ENCODE data around the gene OR56A4.
"Not testable (repeated sequence)": the region's sequence is repeated elsewhere in the genome, so short reads cannot be mapped to it uniquely, and the experiment has no call there.

The OR56A4 gene

GRCh38 chr11:6006846-6007245, at the start of gene OR56A4:
TSS of gene OR56A4 (minus strand) at chr11:6006946. CDS start at chr11:6002992, 3,954 bp downstream.
- no peak for DNase-seq

GRCh38 chr11:6055569-6055968, 48.8 kb upstream of the OR56A4 start:
- DNase-seq = no peak

- no peak for DNase-seq
These were observed 45.6 kb upstream of the OR56A4 start for GRCh38 chr11:6052374-6052773.

- DNase-seq = no peak
These were observed 34.1 kb upstream of the OR56A4 start for GRCh38 chr11:6040874-6041273.

- no peak for DNase-seq
These were observed 24.1 kb upstream of the OR56A4 start, which contains the start of gene OR56A1 for GRCh38 chr11:6030708-6031405. TSS of gene OR56A1 (minus strand) at chr11:6030758. CDS start at chr11:6027692, 3,066 bp downstream.

GRCh38 chr11:6027501-6027900, 20.8 kb upstream of the OR56A4 start:
- DNase-seq = no peak

- DNase-seq = no peak
These were observed 18.3 kb upstream of the OR56A4 start for GRCh38 chr11:6025056-6025455.

- no peak for DNase-seq
These were observed 16.2 kb upstream of the OR56A4 start for GRCh38 chr11:6022956-6023355.

GRCh38 chr11:6013042-6013441, 6.3 kb upstream of the OR56A4 start:
- DNase-seq = no peak

GRCh38 chr11:6012035-6012668, 5.4 kb upstream of the OR56A4 start:
- no peak for DNase-seq

GRCh38 chr11:6006395-6006794, 351 bp downstream of the OR56A4 start:
- DNase-seq = no peak

GRCh38 chr11:6002202-6002699, 4.5 kb downstream of the OR56A4 start:
- DNase-seq = no peak

GRCh38 chr11:5994791-5995190, 12.0 kb downstream of the OR56A4 start:
- DNase-seq = no peak

GRCh38 chr11:5992604-5993251, 14.0 kb downstream of the OR56A4 start:
- no peak for DNase-seq

- no peak for DNase-seq
These were observed 14.6 kb downstream of the OR56A4 start for GRCh38 chr11:5992150-5992549.

- DNase-seq = no peak
These were observed 17.5 kb downstream of the OR56A4 start for GRCh38 chr11:5989203-5989602.

- DNase-seq = no peak
These were observed 19.9 kb downstream of the OR56A4 start, which contains the start of gene OR52L1 for GRCh38 chr11:5986885-5987284. TSS of gene OR52L1 (minus strand) at chr11:5986985. CDS start at chr11:5986930, 55 bp downstream.

- DNase-seq = no peak
These were observed 23.3 kb downstream of the OR56A4 start for GRCh38 chr11:5983443-5983842.

GRCh38 chr11:5973530-5973929, 33.2 kb downstream of the OR56A4 start:
- no peak for DNase-seq

- DNase-seq = no peak
These were observed 38.4 kb downstream of the OR56A4 start, which contains the start of gene OR56A5 for GRCh38 chr11:5968394-5968793. TSS of gene OR56A5 (minus strand) at chr11:5968494. CDS start at chr11:5968494, 0 bp downstream.

- no peak for DNase-seq
These were observed 39.0 kb downstream of the OR56A4 start for GRCh38 chr11:5967708-5968107.

- no peak for DNase-seq
These were observed 39.8 kb downstream of the OR56A4 start for GRCh38 chr11:5966958-5967357.

GRCh38 chr11:5960704-5961320, 45.9 kb downstream of the OR56A4 start:
- DNase-seq = not testable (repeated sequence)

Data from activated CD4-positive, alpha-beta T cell treated with anti-CD3 and anti-CD28 coated beads, Interleukin-2, amount 50 U/mL, for 1 hour (primary cell).